ENCODE data around the gene UTP11.

The UTP11 gene

DNA sequence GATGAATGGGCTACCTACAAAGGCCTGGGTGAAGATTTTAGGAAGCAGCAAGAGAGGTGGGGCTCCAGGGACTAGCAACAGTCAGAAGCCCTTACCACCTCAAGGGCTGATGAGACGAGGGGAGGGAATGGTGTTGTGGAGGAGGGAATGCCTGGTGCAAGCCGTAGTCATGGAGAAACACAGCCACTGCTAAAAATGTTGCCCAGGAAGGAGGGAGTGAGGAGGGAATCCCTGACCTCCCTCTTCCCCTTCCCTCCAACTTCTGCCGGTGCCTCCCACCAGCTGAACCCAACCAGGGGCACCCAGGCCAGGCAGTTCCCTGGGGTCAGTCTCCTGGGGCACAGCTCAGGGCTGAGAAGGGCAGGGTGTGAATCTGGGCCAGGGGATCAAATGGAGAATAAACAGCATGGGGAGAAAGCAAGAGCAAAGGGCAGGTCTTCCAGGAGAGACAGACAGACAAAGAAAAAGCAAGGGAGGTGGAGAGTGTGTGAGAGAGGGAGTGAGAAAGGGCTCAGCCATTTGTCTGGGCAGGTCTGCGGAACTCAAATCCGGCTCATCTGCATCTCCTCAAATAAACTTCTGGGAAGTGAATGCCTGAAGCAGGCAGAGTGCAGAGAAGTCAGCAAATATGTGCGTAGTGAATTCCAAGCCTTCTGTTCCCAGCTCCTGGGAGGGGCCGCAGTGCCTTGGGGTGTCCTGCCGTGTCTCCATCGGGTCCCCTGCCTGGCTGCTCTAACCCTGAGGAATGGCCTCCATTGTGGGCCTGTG is 61.2 kb downstream of the UTP11 start:
- no peak for DNase-seq

- DNase-seq = no peak
These were observed 61.8 kb downstream of the UTP11 start for GRCh38 chr1:38074302-38074677.
